ENCODE data around the gene TMSB10. TPM values are rescaled to one million over a fixed set of nuclear protein-coding genes. Genes with fewer than 3 reads are reported as not detected.
"Not testable (repeated sequence)": the region's sequence is repeated elsewhere in the genome, so short reads cannot be mapped to it uniquely, and the experiment has no call there.

TMSB10 gene
- total and polyA plus RNA-seq, 8 donors: 1,864 to 2,766 (median 2,518) TPM

DNA sequence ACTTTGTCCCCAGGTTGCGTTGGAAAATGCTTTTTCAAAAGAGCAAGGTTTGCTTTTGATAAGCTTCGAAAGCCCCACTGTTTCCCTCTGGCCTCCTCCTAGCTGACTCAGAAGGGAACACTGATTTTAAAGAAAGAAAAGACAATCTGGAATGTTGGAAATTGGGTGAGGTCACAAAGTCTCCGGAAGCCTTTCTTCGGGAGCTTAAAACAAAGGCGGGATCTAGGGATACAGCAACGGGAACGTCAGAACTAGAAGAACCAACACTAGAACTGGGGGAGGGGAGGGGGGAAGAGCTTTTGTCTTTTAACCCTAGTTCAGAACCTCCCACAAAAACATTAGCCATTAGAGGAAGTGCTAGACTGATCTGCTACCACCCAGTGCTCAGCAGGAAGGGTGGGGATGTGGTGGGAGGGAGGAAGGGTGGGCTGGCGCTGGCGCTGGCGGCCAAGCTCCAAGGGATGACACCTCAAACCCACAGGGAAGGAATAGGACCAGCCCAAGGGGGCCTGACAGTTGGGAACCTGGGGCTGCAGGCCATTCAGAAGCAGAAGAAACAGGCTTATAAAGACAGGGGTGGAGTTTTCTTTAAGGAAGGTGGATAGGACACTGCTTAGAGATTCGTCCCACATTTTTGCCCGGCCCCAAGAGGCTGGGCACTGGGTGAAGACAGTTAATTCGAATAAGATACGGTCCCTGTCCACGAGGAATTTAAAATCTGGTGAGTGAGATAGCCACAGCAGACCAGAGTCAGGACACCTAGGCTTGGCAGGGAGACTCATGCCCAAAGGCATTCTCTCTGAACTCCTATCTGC, 1.7 kb downstream of the TMSB10 start:
- no peaks in the 10 kb centered on the region for H3K36me3 ChIP-seq
- TF ChIP-seq, protein P1, sequence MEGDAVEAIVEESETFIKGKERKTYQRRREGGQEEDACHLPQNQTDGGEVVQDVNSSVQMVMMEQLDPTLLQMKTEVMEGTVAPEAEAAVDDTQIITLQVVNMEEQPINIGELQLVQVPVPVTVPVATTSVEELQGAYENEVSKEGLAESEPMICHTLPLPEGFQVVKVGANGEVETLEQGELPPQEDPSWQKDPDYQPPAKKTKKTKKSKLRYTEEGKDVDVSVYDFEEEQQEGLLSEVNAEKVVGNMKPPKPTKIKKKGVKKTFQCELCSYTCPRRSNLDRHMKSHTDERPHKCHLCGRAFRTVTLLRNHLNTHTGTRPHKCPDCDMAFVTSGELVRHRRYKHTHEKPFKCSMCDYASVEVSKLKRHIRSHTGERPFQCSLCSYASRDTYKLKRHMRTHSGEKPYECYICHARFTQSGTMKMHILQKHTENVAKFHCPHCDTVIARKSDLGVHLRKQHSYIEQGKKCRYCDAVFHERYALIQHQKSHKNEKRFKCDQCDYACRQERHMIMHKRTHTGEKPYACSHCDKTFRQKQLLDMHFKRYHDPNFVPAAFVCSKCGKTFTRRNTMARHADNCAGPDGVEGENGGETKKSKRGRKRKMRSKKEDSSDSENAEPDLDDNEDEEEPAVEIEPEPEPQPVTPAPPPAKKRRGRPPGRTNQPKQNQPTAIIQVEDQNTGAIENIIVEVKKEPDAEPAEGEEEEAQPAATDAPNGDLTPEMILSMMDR (IDR thresholded peaks at IDR 0.05): no peak
- H3K27ac ChIP-seq: peak overlapping the region; percentile 97 to 98
- ATAC-seq: peak; percentile 47
- H3K4me1 ChIP-seq: peaks cover 0 to 32% of the 10 kb centered on the region in 2 donors
- no peaks in the 10 kb centered on the region for H3K9me3 ChIP-seq
- intact Hi-C loops (cut with DNase I): no loop called here
- no peaks in the 10 kb centered on the region for H3K27me3 ChIP-seq
- peak overlapping the region; percentile 62 to 99 for H3K4me3 ChIP-seq
- peak; percentile 69 to 83 (median 83) for DNase-seq

DNA sequence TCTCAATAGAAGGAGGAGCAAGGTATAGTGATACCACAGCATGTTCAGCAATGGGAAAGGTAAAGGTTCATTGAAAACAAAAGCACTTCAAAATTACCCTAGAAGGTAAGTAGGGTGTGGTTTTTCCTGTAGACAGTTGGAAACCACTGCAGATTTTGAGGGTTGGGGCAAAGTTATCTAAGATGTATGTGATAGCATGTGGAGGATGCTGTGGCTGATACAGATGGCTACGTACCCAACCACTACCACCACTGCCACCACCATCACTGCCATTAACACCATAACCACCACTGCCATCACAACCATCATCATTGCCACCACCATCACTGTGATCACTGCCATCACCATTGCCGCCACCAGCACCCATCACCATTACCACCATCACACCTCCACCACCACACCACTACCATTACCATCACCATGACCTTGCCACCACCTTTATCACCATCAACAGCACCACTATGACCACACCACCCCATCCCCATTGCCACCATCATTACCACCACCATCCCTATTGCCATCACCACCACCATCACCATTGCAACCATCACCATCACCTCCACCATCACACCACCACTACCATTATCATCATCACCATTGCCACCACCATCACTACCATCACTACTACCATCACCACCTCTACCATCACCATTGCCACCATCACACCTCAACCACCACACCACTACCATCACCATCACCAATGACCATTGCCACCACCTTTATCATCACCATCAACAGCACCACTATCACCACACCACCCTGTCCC, 3.7 kb downstream of the TMSB10 start:
- H3K27me3 ChIP-seq: no peaks in the 10 kb centered on the region
- H3K4me1 ChIP-seq: peaks cover 0 to 29% of the 10 kb centered on the region in 2 donors
- TF ChIP-seq, protein P1 (IDR thresholded peaks at IDR 0.05): no peak
- intact Hi-C loops (cut with DNase I): no loop called here
- no peak overlapping the region for H3K4me3 ChIP-seq
- ATAC-seq: no peak
- H3K36me3 ChIP-seq: no peaks in the 10 kb centered on the region
- peak overlapping the region in 1 of 2 donors; percentile 97 for H3K27ac ChIP-seq
- DNase-seq: no peak
- no peaks in the 10 kb centered on the region for H3K9me3 ChIP-seq

DNA sequence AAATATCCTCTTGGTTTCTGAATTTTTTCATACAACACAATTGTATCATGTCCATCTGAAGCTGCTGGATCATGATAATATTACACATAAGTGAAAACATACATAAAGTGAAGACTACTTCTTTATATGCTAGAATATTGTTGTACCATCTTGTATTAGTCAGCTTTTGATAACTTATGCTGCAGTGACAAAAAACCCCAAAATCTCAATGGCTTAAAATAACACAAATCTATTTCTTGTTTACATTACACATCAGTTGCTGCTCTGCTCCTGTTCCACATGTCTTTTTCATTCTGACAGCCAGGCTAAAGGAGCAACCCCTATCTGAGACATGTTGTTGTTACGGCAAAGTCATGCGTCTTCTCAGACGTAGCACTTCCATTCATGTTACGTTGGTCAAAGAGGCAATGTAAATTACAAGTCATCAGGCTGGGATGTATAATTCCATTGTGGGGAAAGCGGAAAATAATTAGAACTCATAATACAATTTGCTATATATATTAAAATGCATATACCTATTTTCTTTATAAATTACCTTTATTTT, 5.8 kb downstream of the TMSB10 start:
- H3K9me3 ChIP-seq: no peaks in the 10 kb centered on the region
- H3K27me3 ChIP-seq: no peaks in the 10 kb centered on the region
- no peak overlapping the region for H3K27ac ChIP-seq
- H3K4me1 ChIP-seq: peaks cover 0 to 23% of the 10 kb centered on the region in 2 donors
- no peak overlapping the region for H3K4me3 ChIP-seq
- TF ChIP-seq, protein P1 (IDR thresholded peaks at IDR 0.05): no peak
- no peaks in the 10 kb centered on the region for H3K36me3 ChIP-seq
- intact Hi-C loops (cut with DNase I): no loop called here
- ATAC-seq (no peak), DNase-seq (no peak)

DNA sequence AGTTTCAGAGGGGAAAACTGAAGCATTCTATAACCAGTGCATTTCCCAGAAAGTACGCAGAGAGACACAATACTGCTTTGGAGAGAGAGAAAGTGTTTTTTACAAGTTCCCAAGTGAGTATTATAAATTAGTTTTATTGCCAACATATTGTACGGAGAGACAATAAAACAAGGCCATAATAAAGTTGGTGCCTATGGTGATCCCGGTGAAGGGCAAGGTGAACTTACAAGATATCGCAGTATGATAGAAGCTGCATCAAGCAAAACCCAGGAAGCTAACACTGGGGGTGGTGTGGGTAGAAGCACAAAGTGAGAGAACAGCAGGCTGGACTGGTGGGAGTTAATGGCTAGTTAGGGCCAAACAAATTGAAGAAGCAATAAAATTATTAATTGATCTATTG, 7.5 kb downstream of the TMSB10 start:
- H3K27ac ChIP-seq: no peak overlapping the region
- intact Hi-C loops (cut with DNase I): no loop called here
- H3K27me3 ChIP-seq: no peaks in the 10 kb centered on the region
- no peak overlapping the region for H3K4me3 ChIP-seq
- no peaks in the 10 kb centered on the region for H3K9me3 ChIP-seq
- no peaks in the 10 kb centered on the region for H3K36me3 ChIP-seq
- TF ChIP-seq, protein P1 (IDR thresholded peaks at IDR 0.05): no peak
- ATAC-seq (no peak), DNase-seq (no peak)
- peaks cover 0 to 9% of the 10 kb centered on the region in 2 donors for H3K4me1 ChIP-seq

DNA sequence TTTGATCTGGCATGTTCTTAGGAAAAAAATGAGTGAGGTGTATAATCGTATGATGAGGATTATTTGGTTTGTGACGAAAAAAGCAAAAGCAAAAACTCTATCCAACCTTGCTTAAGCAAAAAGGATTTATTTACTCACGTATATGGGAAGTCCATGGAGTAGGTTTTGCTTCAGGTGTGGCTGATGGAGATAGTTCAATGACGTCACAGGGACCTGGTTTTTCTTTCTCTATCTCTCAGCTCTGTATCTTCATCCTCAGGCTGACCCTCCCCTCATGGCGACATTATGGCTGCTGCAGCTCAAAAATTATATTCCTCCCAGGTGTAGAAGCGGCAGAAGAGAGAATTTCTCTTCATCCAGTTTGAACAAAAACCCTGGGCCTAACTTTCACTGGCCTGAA, 8.9 kb downstream of the TMSB10 start:
- Histone ChIP-seq H3K4me3 (no peak overlapping the region), H3K36me3 (no peaks in the 10 kb centered on the region), H3K9me3 (no peaks in the 10 kb centered on the region), H3K27ac (no peak overlapping the region), H3K27me3 (no peaks in the 10 kb centered on the region), H3K4me1 (peaks cover 0 to 7% of the 10 kb centered on the region in 2 donors)
- ATAC-seq: no peak
- DNase-seq: no peak
- intact Hi-C loops (cut with DNase I): no loop called here
- TF ChIP-seq, protein P1 (IDR thresholded peaks at IDR 0.05): no peak

DNA sequence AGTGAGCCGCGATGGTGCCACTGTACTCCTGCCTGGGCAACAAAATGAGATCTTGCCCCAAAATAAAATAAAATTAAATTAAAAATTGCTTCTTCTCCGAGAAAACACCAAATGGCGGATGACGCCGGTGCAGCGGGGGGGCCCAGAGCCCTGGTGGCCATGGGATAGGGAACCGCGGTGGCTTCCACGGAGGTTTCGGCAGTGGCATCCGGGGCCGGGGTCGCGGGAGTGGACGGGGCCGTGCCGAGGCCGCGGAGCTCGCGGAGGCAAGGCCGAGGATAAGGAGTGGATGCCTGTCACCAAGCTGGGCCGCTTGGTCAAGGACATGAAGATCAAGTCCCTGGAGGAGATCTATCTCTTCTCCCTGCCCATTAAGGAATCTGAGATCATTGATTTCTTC, 10.2 kb downstream of the TMSB10 start:
- H3K27ac ChIP-seq; ATAC-seq; H3K27me3 ChIP-seq; H3K9me3 ChIP-seq; DNase-seq; H3K4me3 ChIP-seq; H3K36me3 ChIP-seq; intact Hi-C loops (cut with DNase I): not testable (repeated sequence)
- H3K4me1 ChIP-seq: peaks cover 0 to 20% of the 10 kb centered on the region in 2 donors

DNA sequence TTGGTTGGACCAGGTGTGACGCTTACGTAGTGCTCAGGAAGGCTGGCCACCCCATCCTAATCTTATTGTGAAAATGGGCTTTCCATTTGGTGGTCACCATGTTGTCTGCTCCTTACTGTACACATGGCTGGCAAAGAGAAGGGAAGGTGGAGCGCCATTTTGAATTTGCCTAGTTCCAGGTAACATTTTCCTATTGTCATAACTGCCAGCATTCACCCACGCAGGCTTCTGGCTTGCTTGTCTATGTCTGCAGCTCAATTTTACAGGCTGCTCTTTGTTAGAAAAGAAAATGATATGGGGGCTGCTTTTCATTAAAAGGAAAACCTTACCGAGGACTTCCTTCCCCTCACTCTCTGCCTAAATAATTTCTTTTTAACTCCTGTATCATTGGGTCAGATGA, 12.4 kb downstream of the TMSB10 start:
- H3K36me3 ChIP-seq; H3K27ac ChIP-seq; intact Hi-C loops (cut with DNase I); H3K9me3 ChIP-seq; H3K4me3 ChIP-seq; ATAC-seq; H3K27me3 ChIP-seq; DNase-seq: not testable (repeated sequence)
- peaks cover 0 to 20% of the 10 kb centered on the region in 2 donors for H3K4me1 ChIP-seq

All from left lung (tissue), 10 donors.